Measurements from ENCODE around the gene INIP.

DNA sequence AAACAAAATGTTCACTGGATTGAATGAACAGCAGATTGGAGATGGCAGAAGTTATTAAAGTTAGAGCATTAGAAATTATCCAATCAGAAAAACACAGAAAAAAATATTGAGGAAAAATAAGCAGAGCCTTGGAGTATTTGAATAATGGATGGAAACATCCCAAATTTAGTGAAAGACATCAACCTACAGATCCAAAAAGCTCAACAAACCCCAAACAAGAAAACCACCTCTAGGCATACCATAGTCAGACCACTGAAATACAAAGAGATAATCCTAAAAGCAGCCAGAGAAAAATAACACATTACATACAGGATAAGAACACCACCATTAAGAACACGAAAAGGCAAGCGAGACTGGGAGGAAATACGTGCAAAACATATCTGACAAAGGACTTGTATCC lies 5.2 kb downstream of the INIP start:
- TF ChIP-seq, protein P1, sequence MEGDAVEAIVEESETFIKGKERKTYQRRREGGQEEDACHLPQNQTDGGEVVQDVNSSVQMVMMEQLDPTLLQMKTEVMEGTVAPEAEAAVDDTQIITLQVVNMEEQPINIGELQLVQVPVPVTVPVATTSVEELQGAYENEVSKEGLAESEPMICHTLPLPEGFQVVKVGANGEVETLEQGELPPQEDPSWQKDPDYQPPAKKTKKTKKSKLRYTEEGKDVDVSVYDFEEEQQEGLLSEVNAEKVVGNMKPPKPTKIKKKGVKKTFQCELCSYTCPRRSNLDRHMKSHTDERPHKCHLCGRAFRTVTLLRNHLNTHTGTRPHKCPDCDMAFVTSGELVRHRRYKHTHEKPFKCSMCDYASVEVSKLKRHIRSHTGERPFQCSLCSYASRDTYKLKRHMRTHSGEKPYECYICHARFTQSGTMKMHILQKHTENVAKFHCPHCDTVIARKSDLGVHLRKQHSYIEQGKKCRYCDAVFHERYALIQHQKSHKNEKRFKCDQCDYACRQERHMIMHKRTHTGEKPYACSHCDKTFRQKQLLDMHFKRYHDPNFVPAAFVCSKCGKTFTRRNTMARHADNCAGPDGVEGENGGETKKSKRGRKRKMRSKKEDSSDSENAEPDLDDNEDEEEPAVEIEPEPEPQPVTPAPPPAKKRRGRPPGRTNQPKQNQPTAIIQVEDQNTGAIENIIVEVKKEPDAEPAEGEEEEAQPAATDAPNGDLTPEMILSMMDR (IDR thresholded peaks at IDR 0.05), result no peak
- TF ChIP-seq POLR2A (IDR thresholded peaks at IDR 0.05), result no peak
